Activated CD8-positive, alpha-beta T cell treated with anti-CD3 and anti-CD28 coated beads for 36 hours (primary cell): Measurements from ENCODE around the gene CNTNAP2. TPM values are rescaled to one million over a fixed set of nuclear protein-coding genes. Genes with fewer than 3 reads are reported as not detected.

Experiments
- ATAC-seq: fragments of 200-7000 bp; cut with Tn5 transposase; one replicate; pipeline ENCODE4 v1.10.0; 2021; ENCODE audit warnings: mild to moderate bottlenecking, moderate library complexity
- CTCF ChIA-PET: fragments of 350-600 bp; sonication (Branson Sonifier 250); formaldehyde crosslinking; loops from one replicate; lab custom pipeline; 2021; ENCODE audit warnings: antibody characterized with exemption; lab: Charles Lee
- POLR2A ChIA-PET: fragments of 350-600 bp; sonication (Branson Sonifier 250); formaldehyde crosslinking; loops from one replicate; lab custom pipeline; 2021; ENCODE audit warnings: antibody characterized with exemption; lab: Charles Lee
- DNase-seq: peaks from one replicate; pipeline ENCODE4 v3.0.0-alpha.2; 2020
- H3K27ac Mint-ChIP-seq: one replicate; pipeline ENCODE4 v1.8.0; 2021; ENCODE audit warnings: mild to moderate bottlenecking, mixed read lengths
- H3K27me3 Mint-ChIP-seq: one replicate; pipeline ENCODE4 v1.8.0; 2021; ENCODE audit warnings: mixed read lengths
- H3K36me3 Mint-ChIP-seq: one replicate; pipeline ENCODE4 v1.8.0; 2021; ENCODE audit warnings: low read depth, mixed read lengths
- H3K4me1 Mint-ChIP-seq: one replicate; pipeline ENCODE4 v1.8.0; 2021; ENCODE audit warnings: low read depth, mixed read lengths
- H3K4me3 Mint-ChIP-seq: one replicate; pipeline ENCODE4 v1.8.0; 2021; ENCODE audit warnings: mild to moderate bottlenecking, moderate library complexity, mixed read lengths
- H3K9me3 Mint-ChIP-seq: one replicate; pipeline ENCODE4 v1.8.0; 2021; ENCODE audit warnings: mixed read lengths
- intact Hi-C: fragments of 100-400 bp; cut with micrococcal nuclease; formaldehyde crosslinking; loops from one replicate; pipeline ENCODE4 v1.10.0; 2022
- total RNA-seq, 2 experiments: library from RNA; stranded (reverse); gene quantifications; one replicate each; pipeline ENCODE4 v1.2.3, GENCODE V29; 2021
- TF ChIP-seq, protein P1 (sequence below): fragments of 200-600 bp; IDR thresholded peaks from one replicate; pipeline ENCODE4 v1.8.0; 2022; ENCODE audit warnings: antibody characterized with exemption, mild to moderate bottlenecking

Gene CNTNAP2
- total RNA-seq, 2 experiments from 2014 or later, result not detected

DNA sequence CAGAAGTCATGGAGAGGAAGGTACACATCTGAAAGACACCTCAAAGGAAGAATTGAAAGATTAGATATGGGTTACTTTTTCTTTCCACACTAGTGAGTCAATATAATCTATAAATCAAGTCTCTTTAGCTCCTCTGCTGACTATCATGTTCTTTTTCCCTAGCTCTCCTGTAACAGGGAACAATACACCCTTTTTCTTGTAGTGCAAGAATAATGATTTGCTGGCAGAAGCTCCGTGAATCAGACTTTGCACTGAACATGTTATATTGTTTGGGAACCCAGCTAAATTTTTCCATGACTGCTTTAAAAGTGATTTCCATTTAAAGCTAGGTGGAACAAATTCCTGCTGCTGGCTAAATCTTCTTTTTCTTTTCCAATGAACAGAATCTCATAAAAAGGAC is 1717.4 kb downstream of the CNTNAP2 start:
- Mint-ChIP-seq H3K36me3 (no peaks in the 10 kb centered on the region), H3K4me1 (no peaks in the 10 kb centered on the region), H3K4me3 (no peak overlapping the region), H3K9me3 (peaks cover 3% of the 10 kb centered on the region), H3K27ac (no peak overlapping the region), H3K27me3 (no peaks in the 10 kb centered on the region)
- ATAC-seq (no peak), DNase-seq (no peak)
- POLR2A ChIA-PET, result no interaction called here
- TF ChIP-seq, protein P1, sequence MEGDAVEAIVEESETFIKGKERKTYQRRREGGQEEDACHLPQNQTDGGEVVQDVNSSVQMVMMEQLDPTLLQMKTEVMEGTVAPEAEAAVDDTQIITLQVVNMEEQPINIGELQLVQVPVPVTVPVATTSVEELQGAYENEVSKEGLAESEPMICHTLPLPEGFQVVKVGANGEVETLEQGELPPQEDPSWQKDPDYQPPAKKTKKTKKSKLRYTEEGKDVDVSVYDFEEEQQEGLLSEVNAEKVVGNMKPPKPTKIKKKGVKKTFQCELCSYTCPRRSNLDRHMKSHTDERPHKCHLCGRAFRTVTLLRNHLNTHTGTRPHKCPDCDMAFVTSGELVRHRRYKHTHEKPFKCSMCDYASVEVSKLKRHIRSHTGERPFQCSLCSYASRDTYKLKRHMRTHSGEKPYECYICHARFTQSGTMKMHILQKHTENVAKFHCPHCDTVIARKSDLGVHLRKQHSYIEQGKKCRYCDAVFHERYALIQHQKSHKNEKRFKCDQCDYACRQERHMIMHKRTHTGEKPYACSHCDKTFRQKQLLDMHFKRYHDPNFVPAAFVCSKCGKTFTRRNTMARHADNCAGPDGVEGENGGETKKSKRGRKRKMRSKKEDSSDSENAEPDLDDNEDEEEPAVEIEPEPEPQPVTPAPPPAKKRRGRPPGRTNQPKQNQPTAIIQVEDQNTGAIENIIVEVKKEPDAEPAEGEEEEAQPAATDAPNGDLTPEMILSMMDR, result no peak
- CTCF ChIA-PET, result no interaction called here
- intact Hi-C loops, result no loop called here

DNA sequence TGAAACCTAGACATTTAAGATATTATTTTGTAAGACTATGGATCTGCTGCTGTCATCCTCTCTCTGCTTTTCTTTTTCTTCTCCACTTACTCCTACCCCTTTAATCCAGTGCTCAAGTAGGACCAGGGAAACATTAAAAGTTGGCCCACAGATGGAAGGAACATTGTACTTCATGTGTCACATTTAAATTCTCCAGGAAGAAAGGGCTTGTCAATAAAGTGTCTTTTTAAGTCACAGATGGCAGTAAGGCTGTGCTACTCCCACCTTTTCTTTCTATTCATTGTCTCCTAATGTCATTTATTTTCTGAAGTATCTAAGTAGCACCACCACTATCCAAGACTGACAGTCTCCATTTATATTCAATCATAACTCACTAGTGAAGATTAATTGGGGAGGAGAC is 1736.2 kb downstream of the CNTNAP2 start:
- no peak overlapping the region for H3K4me3 Mint-ChIP-seq

DNA sequence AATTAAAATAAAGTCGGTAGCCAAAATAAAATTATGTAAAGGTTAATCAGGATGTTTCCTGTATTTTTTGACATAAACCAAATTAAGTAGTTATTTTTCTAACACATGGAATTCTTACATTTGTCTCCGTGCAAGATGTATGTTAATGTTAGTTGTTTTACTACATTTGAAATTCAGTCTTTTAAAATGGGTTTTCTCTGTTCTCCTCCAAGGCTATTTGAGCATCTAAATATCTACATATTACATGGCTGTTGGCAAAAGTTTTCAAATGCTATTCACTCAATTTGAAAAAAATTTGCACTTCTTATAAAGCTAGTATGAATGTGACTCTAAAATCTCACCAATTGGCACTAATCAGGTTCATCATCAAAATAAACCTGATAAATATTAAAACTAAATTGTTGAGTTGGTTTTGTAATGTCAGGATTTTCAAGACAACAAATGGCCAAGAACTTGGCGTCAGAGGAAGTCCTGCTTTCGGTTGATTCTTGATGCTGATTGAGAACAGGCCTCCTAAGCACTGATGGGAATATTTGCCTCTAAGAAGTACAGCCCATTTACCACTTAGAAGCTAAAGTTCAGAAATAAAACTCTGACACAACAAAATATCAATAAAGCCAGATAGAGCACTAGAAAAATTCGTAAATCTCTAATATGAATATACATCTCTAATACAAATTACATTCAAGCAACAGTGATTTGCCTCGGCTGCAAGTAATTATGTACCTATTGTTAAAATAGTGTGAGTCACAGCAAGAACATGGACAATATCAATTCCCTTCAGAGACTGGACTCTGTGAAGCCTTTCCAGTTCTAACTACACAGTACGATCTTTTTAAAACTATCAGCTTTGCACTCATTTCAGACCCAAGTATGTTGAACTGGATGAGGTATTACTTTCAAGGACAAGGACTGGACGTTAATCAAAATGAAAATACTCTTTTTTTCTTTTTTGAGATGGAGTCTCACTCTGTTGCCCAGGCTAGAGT is 1740.8 kb downstream of the CNTNAP2 start:
- no peaks in the 10 kb centered on the region for H3K27me3 Mint-ChIP-seq
- H3K9me3 Mint-ChIP-seq, result peaks cover 6% of the 10 kb centered on the region
- DNase-seq (no peak), ATAC-seq (no peak)
- H3K27ac Mint-ChIP-seq, result no peak overlapping the region
- no peaks in the 10 kb centered on the region for H3K4me1 Mint-ChIP-seq
- TF ChIP-seq, protein P1, result no peak
- POLR2A ChIA-PET, result no interaction called here
- CTCF ChIA-PET, result no interaction called here
- intact Hi-C loops, result no loop called here
- no peak overlapping the region for H3K4me3 Mint-ChIP-seq
- no peaks in the 10 kb centered on the region for H3K36me3 Mint-ChIP-seq

More for the DNA sequence above, 1736.2 kb downstream of the CNTNAP2 start:
- no peaks in the 10 kb centered on the region for H3K27me3 Mint-ChIP-seq
- intact Hi-C loops, result no loop called here
- peaks cover 7% of the 10 kb centered on the region for H3K9me3 Mint-ChIP-seq
- DNase-seq, result no peak
- H3K36me3 Mint-ChIP-seq, result no peaks in the 10 kb centered on the region
- H3K4me1 Mint-ChIP-seq, result no peaks in the 10 kb centered on the region
- POLR2A ChIA-PET, result no interaction called here
- CTCF ChIA-PET, result no interaction called here
- TF ChIP-seq, protein P1, result no peak
- no peak overlapping the region for H3K27ac Mint-ChIP-seq
- no peak for ATAC-seq

DNA sequence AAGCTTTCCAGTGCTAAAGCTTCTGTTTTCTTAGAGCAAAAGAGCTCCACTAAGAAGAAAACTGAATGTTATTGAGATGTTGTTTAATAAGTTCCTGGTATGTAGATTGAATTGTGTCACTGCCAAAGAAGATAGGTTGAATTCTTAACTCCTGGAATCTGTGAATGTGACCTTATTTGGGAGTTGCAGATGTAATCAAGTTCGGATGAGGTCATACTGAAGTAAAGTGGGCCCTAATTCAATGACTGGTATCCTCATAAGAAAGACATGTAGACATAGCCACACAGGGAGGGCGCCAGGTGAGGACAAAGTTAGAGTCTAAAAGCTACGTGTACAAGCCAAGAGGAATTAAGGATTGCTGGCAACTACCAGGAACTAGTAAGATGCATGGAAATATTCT is 1741.8 kb downstream of the CNTNAP2 start:
- no peak for ATAC-seq
- ChIA-PET CTCF (no interaction called here), POLR2A (no interaction called here)
- intact Hi-C loops, result no loop called here
- Mint-ChIP-seq H3K4me1 (no peaks in the 10 kb centered on the region), H3K27me3 (no peaks in the 10 kb centered on the region), H3K4me3 (no peak overlapping the region), H3K9me3 (peaks cover 3% of the 10 kb centered on the region), H3K36me3 (no peaks in the 10 kb centered on the region), H3K27ac (no peak overlapping the region)
- DNase-seq, result no peak
- TF ChIP-seq, protein P1, result no peak

DNA sequence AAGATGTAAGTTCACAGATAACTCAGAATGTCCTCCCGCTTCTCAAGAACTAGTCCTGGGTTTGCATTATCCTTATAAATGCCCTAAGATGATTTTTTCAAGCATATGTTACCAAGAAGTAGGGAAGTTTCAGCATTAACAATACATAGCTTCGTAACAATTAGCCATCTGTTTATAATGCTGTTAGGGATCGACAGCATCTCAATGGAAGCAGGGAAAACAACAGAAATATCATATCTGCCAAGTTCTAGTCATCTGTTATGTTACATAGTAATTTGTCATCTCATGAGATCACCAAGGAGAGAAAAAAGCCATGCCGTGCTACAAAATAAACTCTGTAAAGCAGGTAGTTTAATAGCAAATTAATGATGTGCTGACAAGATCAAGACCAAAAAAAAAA is 1742.4 kb downstream of the CNTNAP2 start:
- H3K27me3 Mint-ChIP-seq, result no peaks in the 10 kb centered on the region
- TF ChIP-seq, protein P1, result no peak
- no peaks in the 10 kb centered on the region for H3K36me3 Mint-ChIP-seq
- peaks cover 3% of the 10 kb centered on the region for H3K9me3 Mint-ChIP-seq
- H3K27ac Mint-ChIP-seq, result no peak overlapping the region
- ChIA-PET CTCF (no interaction called here), POLR2A (no interaction called here)
- intact Hi-C loops, result no loop called here
- H3K4me1 Mint-ChIP-seq, result no peaks in the 10 kb centered on the region
- no peak for ATAC-seq
- DNase-seq, result no peak
- H3K4me3 Mint-ChIP-seq, result no peak overlapping the region
